C4-2B (cell line): ENCODE data around the gene ZNF680.

Experiments used
- H3K27ac ChIP-seq: fragments of 450-650 bp; 2 replicates; pipeline ENCODE4 v1.5.1; 2017
- ZFX ChIP-seq: fragments of 450-650 bp; IDR thresholded peaks from 2 replicates; pipeline ENCODE4 v1.6.1; 2017
- TF ChIP-seq, protein P1 (sequence below): fragments of 450-650 bp; conservative IDR thresholded peaks from 2 replicates; pipeline ENCODE4 v1.5.1; 2017; ENCODE audit warnings: mild to moderate bottlenecking

Gene ZNF680

DNA sequence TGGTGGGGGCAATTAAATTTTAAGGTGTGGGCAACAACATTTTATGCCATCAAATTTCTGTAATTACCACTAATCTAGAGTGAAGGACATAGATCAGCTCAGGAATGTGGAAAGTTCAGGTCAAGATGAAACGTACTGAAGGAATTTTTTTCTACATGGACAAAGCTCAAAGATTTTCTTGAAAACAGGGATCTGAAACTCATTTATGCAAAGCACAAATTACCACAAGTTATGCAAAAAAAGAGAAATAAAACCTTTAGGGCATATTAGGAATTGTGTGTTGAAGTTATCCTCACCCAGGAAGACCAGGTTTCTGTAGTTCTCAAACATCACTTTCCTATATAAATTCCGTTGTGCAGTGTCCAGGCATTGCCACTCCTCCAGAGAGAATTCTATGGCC lies 18.9 kb downstream of the ZNF680 start:
- TF ChIP-seq ZFX, result no peak
- TF ChIP-seq, protein P1, sequence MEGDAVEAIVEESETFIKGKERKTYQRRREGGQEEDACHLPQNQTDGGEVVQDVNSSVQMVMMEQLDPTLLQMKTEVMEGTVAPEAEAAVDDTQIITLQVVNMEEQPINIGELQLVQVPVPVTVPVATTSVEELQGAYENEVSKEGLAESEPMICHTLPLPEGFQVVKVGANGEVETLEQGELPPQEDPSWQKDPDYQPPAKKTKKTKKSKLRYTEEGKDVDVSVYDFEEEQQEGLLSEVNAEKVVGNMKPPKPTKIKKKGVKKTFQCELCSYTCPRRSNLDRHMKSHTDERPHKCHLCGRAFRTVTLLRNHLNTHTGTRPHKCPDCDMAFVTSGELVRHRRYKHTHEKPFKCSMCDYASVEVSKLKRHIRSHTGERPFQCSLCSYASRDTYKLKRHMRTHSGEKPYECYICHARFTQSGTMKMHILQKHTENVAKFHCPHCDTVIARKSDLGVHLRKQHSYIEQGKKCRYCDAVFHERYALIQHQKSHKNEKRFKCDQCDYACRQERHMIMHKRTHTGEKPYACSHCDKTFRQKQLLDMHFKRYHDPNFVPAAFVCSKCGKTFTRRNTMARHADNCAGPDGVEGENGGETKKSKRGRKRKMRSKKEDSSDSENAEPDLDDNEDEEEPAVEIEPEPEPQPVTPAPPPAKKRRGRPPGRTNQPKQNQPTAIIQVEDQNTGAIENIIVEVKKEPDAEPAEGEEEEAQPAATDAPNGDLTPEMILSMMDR, result no peak
- no peak overlapping the region for H3K27ac ChIP-seq

DNA sequence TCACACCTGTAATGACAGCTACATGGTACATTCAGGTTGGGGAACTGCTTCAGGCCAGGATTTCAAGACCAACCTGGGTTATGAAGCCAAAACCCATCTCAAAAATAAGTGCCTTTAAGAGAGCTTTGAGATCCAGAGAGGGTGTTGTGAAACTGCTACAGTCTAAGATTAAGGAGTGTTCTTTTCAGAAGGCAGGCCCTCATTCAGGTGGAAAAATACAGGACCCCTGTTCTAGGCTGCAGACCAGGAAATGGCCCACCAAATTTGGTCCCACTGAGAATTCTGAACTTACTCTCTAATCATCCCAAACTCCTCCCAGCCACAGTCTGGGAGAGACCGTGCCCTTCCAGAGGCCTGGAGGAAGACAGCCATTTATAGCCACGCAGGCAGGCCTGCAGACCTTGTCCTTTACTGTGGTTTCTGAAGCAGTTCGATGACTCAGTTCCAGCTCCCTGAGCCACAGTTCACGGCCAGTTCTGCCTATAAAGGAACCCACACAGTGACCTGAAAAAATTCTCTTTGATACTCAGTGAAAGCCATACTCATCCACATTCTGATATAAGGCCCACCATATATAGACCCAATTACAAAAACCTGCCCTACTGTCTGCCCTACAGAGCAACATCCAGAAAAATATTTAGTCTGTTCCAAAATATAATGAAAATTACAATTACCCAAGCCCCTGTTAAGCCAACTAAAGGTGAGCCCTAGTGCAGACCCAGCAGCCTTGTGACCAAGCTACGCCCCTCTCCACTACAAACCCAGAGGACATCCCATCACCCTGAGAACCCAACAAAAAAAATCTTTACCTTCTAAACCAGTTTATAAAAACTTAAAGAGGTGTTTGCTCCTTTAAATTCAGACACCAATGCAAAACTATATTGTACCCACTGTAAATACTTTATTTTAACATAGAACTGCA lies 21.2 kb downstream of the ZNF680 start:
- TF ChIP-seq, protein P1, result no peak
- no peak for TF ChIP-seq ZFX

DNA sequence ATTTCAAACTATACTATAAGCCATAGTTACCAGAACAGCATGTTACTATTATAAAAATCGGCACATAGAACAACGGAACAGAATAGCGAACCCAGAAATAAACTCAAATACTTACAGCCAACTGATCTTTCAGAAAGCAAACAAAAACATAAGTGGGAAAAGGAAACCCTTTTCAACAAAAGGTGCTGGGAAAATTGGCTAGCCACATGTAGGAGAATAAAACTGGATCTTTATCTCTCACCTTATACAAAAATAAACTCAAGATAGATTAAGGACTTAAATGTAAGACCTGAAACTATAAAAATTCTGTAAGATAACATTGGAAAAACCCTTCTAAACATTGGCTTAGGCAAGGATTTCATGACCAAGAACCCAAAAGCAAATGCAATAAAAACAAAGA lies 29.1 kb downstream of the ZNF680 start:
- H3K27ac ChIP-seq, result no peak overlapping the region
- no peak for TF ChIP-seq ZFX
- TF ChIP-seq, protein P1, result no peak

More for the DNA sequence above, 21.2 kb downstream of the ZNF680 start:
- H3K27ac ChIP-seq, result no peak overlapping the region

DNA sequence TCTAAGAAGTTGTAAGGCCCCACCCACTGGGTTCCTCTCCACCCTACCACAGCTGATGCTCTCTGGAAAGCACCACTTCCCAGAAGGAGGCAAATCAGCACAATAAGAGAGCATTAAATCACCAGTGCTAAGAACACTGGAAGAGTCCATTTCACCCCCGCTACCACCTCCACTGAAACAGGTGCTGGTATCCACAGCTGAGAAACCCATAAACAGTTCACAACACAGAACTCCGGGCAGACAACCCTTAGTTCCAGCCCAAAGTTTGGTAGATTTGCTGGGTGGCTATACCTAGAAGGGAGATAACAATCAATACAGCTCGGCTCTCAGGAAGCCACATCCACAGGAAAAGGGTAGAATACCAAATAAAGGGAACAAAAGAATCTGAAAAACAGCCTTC lies 34.1 kb downstream of the ZNF680 start:
- no peak overlapping the region for H3K27ac ChIP-seq

DNA sequence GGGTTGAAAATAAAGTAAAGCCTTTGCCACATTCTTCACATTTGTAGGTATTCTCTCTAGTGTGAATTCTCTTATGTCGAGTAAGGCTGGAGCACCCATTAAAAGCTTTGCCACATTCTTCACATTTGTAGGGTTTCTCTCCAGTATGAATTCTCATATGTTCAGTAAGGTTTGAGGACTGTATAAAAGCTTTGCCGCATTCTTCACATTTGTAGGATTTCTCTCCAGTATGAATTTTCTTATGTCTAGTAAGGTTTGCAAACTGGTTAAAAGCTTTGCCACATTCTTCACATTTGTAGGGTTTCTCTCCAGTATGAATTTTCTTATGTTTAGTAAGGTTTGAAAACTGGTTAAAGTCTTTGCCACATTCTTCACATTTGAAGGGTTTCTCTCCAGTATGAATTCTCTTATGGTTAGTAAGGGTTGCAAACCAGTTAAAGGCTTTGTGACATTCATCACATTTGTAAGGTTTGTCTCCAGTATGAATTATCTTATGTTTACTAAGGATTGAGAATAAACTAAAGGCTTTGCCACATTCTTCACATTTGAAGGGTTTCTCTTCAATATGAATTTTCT lies 41.4 kb downstream of the ZNF680 start:
- TF ChIP-seq ZFX, result no peak
- TF ChIP-seq, protein P1, result no peak
- no peak overlapping the region for H3K27ac ChIP-seq

More for the DNA sequence above, 34.1 kb downstream of the ZNF680 start:
- no peak for TF ChIP-seq ZFX
- TF ChIP-seq, protein P1, result no peak

DNA sequence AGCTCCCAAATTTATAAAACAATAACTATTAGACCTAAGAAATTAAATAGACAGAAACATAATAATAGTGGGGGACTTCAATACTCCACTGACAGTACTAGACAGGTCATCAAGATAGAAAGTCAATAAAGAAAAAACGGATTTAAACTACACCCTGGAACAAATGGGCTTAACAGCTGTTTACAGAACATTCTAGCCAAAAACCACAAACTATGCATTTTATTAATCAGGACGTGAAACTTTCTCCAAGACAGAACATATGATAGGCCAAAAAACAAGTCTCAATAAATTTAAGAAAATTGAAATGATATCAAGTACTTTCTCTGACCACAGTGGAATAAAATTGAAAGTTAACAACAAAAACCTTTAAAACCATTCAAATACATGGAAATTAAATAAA lies 46.4 kb downstream of the ZNF680 start:
- no peak overlapping the region for H3K27ac ChIP-seq
- TF ChIP-seq, protein P1, result no peak
- TF ChIP-seq ZFX, result no peak

DNA sequence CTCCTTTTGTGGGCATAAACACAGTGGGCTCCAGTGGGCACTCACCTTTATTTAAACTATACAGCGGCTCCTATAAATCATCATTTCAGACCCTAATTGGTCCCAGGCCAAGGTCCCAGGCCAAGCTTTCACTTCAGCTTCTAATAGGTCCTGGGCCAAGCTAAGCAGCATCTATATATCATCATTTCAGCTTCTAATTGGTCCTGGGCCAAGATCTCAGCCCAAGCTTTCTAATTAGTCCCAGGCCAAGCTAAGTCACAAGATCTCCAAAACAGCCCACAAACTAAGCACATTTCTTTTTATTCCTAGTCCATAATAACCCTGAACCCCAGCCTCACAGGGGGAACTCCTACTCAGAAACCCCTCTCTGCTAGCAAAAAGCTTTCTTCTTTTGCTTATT lies 47.1 kb downstream of the ZNF680 start:
- no peak for TF ChIP-seq ZFX
- TF ChIP-seq, protein P1, result no peak
- no peak overlapping the region for H3K27ac ChIP-seq
